Measurements from ENCODE around the gene TM9SF3. TPM values are rescaled to one million over a fixed set of nuclear protein-coding genes. Genes with fewer than 3 reads are reported as not detected.

TM9SF3 gene
- total and polyA plus RNA-seq, 2 experiments from 2014 or later = 37.3 to 72.5 TPM

DNA sequence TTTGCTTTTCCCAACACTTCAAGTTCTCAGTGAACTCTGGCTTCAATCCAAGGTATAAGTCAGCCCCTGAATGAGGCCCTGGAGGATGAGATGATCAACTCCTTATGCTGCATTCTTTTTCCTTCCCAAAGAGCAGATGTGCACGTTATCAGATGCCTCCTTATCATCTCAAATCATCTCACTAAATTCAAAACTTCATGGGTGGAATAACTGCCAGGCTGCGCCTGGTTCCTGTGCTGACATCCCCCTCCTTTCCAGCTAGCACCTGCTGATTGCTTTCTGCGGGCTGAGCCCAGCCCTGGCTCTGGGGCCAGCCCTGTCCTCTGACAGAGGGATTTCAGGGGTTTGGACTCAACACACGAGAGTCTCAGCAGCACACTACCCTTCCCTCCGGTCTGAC lies 118.0 kb downstream of the TM9SF3 start:
- H3K9me3 Mint-ChIP-seq = no peaks in the 10 kb centered on the region
- no peak overlapping the region for H3K27ac Mint-ChIP-seq
- ATAC-seq (no peak), DNase-seq (ENCODE audit: low spot score) (no peak)
- H2AFZ ChIP-seq = no peak overlapping the region
- no peaks in the 10 kb centered on the region for H3K79me2 ChIP-seq (replicated peaks; ENCODE audit: insufficient read depth)
- TF ChIP-seq, protein P1, sequence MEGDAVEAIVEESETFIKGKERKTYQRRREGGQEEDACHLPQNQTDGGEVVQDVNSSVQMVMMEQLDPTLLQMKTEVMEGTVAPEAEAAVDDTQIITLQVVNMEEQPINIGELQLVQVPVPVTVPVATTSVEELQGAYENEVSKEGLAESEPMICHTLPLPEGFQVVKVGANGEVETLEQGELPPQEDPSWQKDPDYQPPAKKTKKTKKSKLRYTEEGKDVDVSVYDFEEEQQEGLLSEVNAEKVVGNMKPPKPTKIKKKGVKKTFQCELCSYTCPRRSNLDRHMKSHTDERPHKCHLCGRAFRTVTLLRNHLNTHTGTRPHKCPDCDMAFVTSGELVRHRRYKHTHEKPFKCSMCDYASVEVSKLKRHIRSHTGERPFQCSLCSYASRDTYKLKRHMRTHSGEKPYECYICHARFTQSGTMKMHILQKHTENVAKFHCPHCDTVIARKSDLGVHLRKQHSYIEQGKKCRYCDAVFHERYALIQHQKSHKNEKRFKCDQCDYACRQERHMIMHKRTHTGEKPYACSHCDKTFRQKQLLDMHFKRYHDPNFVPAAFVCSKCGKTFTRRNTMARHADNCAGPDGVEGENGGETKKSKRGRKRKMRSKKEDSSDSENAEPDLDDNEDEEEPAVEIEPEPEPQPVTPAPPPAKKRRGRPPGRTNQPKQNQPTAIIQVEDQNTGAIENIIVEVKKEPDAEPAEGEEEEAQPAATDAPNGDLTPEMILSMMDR (conservative IDR thresholded peaks at IDR 0.05; ENCODE audit: low read depth in 2 of 2) = no peak
- TF ChIP-seq, protein P2, sequence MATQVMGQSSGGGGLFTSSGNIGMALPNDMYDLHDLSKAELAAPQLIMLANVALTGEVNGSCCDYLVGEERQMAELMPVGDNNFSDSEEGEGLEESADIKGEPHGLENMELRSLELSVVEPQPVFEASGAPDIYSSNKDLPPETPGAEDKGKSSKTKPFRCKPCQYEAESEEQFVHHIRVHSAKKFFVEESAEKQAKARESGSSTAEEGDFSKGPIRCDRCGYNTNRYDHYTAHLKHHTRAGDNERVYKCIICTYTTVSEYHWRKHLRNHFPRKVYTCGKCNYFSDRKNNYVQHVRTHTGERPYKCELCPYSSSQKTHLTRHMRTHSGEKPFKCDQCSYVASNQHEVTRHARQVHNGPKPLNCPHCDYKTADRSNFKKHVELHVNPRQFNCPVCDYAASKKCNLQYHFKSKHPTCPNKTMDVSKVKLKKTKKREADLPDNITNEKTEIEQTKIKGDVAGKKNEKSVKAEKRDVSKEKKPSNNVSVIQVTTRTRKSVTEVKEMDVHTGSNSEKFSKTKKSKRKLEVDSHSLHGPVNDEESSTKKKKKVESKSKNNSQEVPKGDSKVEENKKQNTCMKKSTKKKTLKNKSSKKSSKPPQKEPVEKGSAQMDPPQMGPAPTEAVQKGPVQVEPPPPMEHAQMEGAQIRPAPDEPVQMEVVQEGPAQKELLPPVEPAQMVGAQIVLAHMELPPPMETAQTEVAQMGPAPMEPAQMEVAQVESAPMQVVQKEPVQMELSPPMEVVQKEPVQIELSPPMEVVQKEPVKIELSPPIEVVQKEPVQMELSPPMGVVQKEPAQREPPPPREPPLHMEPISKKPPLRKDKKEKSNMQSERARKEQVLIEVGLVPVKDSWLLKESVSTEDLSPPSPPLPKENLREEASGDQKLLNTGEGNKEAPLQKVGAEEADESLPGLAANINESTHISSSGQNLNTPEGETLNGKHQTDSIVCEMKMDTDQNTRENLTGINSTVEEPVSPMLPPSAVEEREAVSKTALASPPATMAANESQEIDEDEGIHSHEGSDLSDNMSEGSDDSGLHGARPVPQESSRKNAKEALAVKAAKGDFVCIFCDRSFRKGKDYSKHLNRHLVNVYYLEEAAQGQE (IDR thresholded peaks at IDR 0.05; ENCODE audit: unreplicated experiment) = no peak
- TF ChIP-seq, protein P3, sequence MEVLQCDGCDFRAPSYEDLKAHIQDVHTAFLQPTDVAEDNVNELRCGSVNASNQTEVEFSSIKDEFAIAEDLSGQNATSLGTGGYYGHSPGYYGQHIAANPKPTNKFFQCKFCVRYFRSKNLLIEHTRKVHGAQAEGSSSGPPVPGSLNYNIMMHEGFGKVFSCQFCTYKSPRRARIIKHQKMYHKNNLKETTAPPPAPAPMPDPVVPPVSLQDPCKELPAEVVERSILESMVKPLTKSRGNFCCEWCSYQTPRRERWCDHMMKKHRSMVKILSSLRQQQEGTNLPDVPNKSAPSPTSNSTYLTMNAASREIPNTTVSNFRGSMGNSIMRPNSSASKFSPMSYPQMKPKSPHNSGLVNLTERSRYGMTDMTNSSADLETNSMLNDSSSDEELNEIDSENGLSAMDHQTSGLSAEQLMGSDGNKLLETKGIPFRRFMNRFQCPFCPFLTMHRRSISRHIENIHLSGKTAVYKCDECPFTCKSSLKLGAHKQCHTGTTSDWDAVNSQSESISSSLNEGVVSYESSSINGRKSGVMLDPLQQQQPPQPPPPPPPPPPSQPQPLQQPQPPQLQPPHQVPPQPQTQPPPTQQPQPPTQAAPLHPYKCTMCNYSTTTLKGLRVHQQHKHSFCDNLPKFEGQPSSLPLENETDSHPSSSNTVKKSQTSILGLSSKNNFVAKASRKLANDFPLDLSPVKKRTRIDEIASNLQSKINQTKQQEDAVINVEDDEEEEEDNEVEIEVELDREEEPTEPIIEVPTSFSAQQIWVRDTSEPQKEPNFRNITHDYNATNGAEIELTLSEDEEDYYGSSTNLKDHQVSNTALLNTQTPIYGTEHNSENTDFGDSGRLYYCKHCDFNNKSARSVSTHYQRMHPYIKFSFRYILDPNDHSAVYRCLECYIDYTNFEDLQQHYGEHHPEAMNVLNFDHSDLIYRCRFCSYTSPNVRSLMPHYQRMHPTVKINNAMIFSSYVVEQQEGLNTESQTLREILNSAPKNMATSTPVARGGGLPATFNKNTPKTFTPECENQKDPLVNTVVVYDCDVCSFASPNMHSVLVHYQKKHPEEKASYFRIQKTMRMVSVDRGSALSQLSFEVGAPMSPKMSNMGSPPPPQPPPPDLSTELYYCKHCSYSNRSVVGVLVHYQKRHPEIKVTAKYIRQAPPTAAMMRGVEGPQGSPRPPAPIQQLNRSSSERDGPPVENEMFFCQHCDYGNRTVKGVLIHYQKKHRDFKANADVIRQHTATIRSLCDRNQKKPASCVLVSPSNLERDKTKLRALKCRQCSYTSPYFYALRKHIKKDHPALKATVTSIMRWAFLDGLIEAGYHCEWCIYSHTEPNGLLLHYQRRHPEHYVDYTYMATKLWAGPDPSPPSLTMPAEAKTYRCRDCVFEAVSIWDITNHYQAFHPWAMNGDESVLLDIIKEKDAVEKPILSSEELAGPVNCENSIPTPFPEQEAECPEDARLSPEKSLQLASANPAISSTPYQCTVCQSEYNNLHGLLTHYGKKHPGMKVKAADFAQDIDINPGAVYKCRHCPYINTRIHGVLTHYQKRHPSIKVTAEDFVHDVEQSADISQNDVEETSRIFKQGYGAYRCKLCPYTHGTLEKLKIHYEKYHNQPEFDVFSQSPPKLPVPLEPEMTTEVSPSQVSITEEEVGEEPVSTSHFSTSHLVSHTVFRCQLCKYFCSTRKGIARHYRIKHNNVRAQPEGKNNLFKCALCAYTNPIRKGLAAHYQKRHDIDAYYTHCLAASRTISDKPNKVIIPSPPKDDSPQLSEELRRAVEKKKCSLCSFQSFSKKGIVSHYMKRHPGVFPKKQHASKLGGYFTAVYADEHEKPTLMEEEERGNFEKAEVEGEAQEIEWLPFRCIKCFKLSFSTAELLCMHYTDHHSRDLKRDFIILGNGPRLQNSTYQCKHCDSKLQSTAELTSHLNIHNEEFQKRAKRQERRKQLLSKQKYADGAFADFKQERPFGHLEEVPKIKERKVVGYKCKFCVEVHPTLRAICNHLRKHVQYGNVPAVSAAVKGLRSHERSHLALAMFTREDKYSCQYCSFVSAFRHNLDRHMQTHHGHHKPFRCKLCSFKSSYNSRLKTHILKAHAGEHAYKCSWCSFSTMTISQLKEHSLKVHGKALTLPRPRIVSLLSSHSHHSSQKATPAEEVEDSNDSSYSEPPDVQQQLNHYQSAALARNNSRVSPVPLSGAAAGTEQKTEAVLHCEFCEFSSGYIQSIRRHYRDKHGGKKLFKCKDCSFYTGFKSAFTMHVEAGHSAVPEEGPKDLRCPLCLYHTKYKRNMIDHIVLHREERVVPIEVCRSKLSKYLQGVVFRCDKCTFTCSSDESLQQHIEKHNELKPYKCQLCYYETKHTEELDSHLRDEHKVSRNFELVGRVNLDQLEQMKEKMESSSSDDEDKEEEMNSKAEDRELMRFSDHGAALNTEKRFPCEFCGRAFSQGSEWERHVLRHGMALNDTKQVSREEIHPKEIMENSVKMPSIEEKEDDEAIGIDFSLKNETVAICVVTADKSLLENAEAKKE (CRISPR knock-in tag; IDR thresholded peaks at IDR 0.05) = no peak
- TF ChIP-seq STAT1 (IDR thresholded peaks at IDR 0.05; ENCODE audit: unreplicated experiment) = no peak
- TF ChIP-seq, protein P4, sequence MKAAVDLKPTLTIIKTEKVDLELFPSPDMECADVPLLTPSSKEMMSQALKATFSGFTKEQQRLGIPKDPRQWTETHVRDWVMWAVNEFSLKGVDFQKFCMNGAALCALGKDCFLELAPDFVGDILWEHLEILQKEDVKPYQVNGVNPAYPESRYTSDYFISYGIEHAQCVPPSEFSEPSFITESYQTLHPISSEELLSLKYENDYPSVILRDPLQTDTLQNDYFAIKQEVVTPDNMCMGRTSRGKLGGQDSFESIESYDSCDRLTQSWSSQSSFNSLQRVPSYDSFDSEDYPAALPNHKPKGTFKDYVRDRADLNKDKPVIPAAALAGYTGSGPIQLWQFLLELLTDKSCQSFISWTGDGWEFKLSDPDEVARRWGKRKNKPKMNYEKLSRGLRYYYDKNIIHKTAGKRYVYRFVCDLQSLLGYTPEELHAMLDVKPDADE (IDR thresholded peaks at IDR 0.05) = no peak
- TF ChIP-seq NANOG (IDR thresholded peaks at IDR 0.05; ENCODE audit: borderline replicate concordance) = no peak
- no peak for TF ChIP-seq ZNF331 (CRISPR knock-in tag; IDR thresholded peaks at IDR 0.05; ENCODE audit: low read depth)
- no peak for TF ChIP-seq EZH2phosphoT487 (IDR thresholded peaks at IDR 0.05; ENCODE audit: unreplicated experiment)
- no peak for TF ChIP-seq EZH2 (IDR thresholded peaks at IDR 0.05; ENCODE audit: low read depth, unreplicated experiment)
- no peak for TF ChIP-seq CREB1 (CRISPR knock-in tag; IDR thresholded peaks at IDR 0.05; ENCODE audit: low read depth)
- TF ChIP-seq JUNB (IDR thresholded peaks at IDR 0.05; ENCODE audit: unreplicated experiment) = no peak
- TF ChIP-seq ZNF114 (CRISPR knock-in tag; IDR thresholded peaks at IDR 0.05) = no peak
- TF ChIP-seq POLR2AphosphoS5 (IDR thresholded peaks at IDR 0.05; ENCODE audit: low read depth) = no peak
- H3K27ac ChIP-seq (ENCODE audit: low read depth) = no peak overlapping the region
- no peak overlapping the region for H3K4me3 ChIP-seq
- no peaks in the 10 kb centered on the region for H3K9me2 ChIP-seq (ENCODE audit: insufficient read depth)
- no peak overlapping the region for H3K4me3 Mint-ChIP-seq
- H3K36me3 ChIP-seq (ENCODE audit: insufficient read depth) = no peaks in the 10 kb centered on the region
- H3K4me1 ChIP-seq (ENCODE audit: insufficient read depth) = peaks cover 13% of the 10 kb centered on the region; the same call in 1 of the 2 replicates
- no peaks in the 10 kb centered on the region for H3K27me3 ChIP-seq (ENCODE audit: insufficient read depth)
- H3K27me3 Mint-ChIP-seq (ENCODE audit: insufficient read depth, low read depth, poor library complexity) = no peaks in the 10 kb centered on the region
- no peaks in the 10 kb centered on the region for H3K36me3 Mint-ChIP-seq (ENCODE audit: low read depth)
- no peaks in the 10 kb centered on the region for H3F3A ChIP-seq (replicated peaks; ENCODE audit: low read depth)
- H4K20me1 ChIP-seq (replicated peaks; ENCODE audit: insufficient read depth) = no peaks in the 10 kb centered on the region
- H3K4me1 Mint-ChIP-seq = peaks cover 29% of the 10 kb centered on the region
- no peak overlapping the region for H3K4me2 ChIP-seq

All from GM23338 (cell line).